HG03196 (cell line): ENCODE measurements around the gene BICRA.
"Not testable (repeated sequence)": the region's sequence is repeated elsewhere in the genome, so short reads cannot be mapped to it uniquely, and the experiment has no call there.

Experiments used
- ATAC-seq: cut with Tn5 transposase; IDR thresholded peaks from one replicate; pipeline ENCODE4 v1.9.1; 2021; ENCODE audit not compliant: unreplicated experiment

BICRA gene

GRCh38 chr19:47608969-47609905 lies at the start of gene BICRA:
TSS of gene BICRA (plus strand) at chr19:47609134. CDS start at chr19:47673575, 64,441 bp downstream.
- ATAC-seq, result peak; percentile 44

GRCh38 chr19:47560999-47561398 lies 47.9 kb upstream of the BICRA start:
- no peak for ATAC-seq

GRCh38 chr19:47561440-47562057 lies 47.4 kb upstream of the BICRA start:
- no peak for ATAC-seq

- ATAC-seq, result no peak
Observed at GRCh38 chr19:47564081-47564480, 44.9 kb upstream of the BICRA start.

GRCh38 chr19:47569331-47569730 lies 39.6 kb upstream of the BICRA start:
- no peak for ATAC-seq

- no peak for ATAC-seq
Observed at GRCh38 chr19:47572635-47573034, 36.3 kb upstream of the BICRA start.

- ATAC-seq, result no peak
Observed at GRCh38 chr19:47573071-47574026, 35.6 kb upstream of the BICRA start, which contains the start of gene ZNF541. TSS of gene ZNF541 (minus strand) at chr19:47573148. CDS start at chr19:47555856, 17,292 bp downstream.

GRCh38 chr19:47580397-47580796 lies 28.5 kb upstream of the BICRA start:
- ATAC-seq, result no peak

GRCh38 chr19:47581605-47582319 lies 27.2 kb upstream of the BICRA start:
- ATAC-seq, result no peak

- ATAC-seq, result no peak
Observed at GRCh38 chr19:47582320-47582909, 26.5 kb upstream of the BICRA start.

- ATAC-seq, result not testable (repeated sequence)
Observed at GRCh38 chr19:47583161-47583560, 25.8 kb upstream of the BICRA start.

GRCh38 chr19:47587295-47587694 lies 21.6 kb upstream of the BICRA start:
- ATAC-seq, result no peak

- no peak for ATAC-seq
Observed at GRCh38 chr19:47589824-47590223, 19.1 kb upstream of the BICRA start.

GRCh38 chr19:47593860-47594259 lies 15.1 kb upstream of the BICRA start:
- ATAC-seq, result no peak

- ATAC-seq, result no peak
Observed at GRCh38 chr19:47595944-47596343, 13.0 kb upstream of the BICRA start.

- ATAC-seq, result no peak
Observed at GRCh38 chr19:47598407-47599349, 10.3 kb upstream of the BICRA start.

- ATAC-seq, result not testable (repeated sequence)
Observed at GRCh38 chr19:47599671-47600245, 9.2 kb upstream of the BICRA start.
